GM21576 (cell line): ENCODE data around the gene MRPS22.

Source experiments
- ATAC-seq: cut with Tn5 transposase; IDR thresholded peaks from one replicate; pipeline ENCODE4 v1.9.1; 2021; ENCODE audit warnings: mild to moderate bottlenecking, moderate library complexity; ENCODE audit not compliant: unreplicated experiment

MRPS22 gene

DNA sequence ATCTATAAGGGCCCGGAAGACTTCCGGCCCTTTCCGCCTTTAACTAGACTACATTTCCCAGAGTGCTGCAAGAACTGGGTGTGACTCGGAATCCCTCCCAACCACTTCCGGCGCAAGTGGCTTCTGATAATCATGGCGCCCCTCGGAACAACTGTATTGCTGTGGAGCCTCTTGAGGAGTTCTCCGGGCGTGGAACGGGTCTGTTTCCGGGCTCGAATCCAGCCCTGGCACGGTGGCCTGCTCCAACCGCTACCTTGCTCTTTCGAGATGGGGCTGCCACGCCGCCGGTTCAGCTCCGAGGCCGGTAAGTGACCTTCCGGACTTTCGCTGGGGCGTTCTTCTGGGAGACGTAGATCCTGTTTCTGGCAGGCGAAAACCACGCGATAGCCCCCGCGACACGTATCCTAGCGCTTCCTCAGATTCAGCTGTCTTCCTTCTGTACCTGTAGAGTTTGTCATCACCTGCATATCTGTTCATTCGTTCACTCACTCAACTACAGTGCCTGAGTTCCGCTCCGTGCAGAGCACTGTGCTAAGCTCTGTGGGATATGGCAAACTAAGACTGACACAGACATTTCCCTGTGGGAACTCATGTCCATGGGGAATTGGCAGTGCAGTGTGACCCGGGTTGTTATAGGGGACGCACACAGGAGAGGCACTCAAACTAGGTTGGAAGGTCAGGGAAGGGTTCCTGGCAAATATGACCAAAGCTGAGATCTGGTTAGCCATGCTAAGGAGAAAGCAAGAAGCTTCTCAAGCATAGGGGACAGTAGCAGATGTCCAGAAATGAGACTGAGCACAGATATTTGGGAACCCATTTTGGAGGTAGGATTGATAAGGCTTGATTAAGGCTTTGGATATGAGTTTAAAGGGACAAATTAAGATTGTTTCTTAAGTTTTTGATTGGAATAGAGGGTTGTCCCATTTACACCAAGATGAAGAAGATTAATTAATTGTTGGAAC, at the start of gene MRPS22:
Gene MRPS22 (plus strand): TSS at position 126 of the 962 bp plus-strand sequence. CDS start 7 bp downstream, at position 133.
- peak; percentile 99 for ATAC-seq

DNA sequence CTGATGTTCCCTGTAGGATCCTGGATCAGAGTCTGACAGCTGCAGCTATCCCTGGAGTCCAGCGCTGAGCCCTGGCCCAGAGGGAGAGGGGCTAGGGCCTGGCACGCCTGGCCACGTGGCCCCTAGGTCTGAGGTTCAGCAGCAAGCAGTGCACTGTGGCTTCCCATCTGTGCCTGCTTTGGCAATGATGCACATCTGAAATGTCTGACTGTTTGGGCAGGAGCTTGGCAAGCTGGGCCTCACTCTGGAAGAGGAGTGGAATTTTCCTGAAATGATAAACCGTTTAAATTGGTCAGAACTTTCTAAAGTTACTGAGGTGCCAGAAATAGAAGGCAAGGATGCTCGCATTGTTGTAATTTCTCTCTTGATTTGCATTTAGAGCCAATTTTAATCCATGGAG, 48.8 kb upstream of the MRPS22 start:
- no peak for ATAC-seq

- no peak for ATAC-seq
Observed at GRCh38 chr3:139296141-139296718, 47.6 kb upstream of the MRPS22 start.

- no peak for ATAC-seq
Observed at GRCh38 chr3:139297588-139298311, 46.1 kb upstream of the MRPS22 start.

- no peak for ATAC-seq
Observed at GRCh38 chr3:139299261-139300132, 44.3 kb upstream of the MRPS22 start.

DNA sequence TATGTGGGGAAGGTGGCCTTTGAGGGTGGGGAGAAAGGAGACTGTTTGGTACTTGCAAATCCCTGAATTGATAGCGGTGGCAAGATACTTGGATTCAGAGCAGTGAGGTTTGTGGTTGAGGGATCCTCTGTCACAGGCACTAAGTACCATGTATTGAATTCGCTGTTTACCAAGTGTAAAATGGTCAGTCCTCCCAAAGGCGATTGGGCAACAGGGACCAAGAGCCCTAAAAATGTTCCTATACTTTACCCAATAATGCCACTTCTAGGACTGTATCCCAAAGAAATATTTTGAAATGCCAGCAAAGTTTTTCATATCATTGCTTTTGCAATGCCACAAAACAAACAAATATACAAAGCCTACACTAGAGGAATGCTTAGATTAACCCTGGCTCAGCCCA, 43.4 kb upstream of the MRPS22 start:
- no peak for ATAC-seq

DNA sequence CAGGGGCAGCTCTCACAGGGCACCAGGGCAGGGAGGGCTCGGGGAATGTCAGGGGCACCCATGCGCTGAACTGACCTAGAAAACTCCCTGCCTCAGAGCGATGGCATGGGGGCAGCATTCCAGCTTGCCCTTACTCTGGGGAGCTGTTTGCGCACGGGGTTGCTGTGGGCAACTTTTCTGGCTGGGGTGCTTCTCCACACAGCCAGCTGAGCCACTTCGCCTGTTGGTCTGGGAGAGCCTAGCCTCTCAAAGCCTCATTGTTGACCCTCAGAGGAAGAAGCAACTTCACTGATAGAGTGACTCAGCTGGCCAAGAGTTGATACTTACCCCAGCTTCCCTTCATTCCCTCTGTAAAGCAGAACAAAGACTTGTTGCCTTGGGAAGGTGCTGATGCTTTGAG, 42.6 kb upstream of the MRPS22 start:
- no peak for ATAC-seq

DNA sequence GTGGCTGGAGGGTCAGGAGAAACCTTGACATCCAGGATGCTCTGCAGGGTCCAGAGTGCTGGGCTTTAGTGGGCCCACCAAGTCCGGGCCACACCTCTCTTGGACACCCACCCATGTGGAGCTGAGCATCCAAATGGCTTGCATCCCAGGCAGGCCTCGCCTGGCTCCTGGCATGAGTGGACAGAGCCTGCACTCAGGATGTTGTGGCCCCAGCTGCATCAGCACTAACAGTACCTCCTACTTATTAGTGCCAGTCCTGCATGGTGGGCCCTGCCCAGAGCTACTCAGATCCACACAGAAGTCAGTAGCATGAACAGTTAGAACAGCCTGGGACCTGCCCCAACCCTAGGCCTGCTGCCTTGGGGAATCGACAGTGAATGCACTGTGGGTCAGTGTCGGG, 42.2 kb upstream of the MRPS22 start:
- ATAC-seq = no peak

DNA sequence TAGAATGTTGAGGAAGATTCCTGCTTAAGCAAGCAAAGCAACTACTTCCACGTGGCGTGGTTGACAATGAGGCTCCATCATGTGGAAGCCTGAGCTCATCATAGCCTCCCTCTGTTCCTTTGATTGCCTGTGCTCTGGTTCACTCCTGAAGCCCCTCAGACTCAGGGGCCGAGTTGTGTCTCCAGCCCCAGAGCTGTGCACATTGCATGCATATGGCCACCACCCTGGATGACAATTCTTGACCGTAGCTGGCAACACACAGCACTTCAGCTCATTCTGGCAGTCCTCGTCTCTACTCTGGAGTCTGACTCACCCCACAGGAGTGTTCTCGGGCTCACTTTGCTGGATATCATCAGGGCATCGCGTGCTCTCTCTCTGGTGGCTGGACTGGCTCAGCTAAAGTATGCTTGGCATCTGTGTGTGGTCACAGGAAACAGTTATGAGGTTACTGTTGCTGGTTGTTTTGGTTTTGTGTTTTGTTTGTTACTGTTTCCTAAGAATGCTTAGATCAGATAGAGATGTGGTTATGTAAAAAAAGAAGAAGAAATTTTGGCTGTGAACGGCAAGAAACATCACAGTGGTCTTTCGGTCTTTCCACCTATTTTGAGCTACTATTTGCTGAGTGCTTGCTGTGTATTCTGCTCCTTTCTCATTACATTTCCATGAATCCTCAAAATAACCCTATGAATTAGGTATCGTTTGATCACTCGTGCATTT, 41.6 kb upstream of the MRPS22 start:
- no peak for ATAC-seq

- ATAC-seq = no peak
Observed at GRCh38 chr3:139302801-139303113, 41.1 kb upstream of the MRPS22 start.

- no peak for ATAC-seq
Observed at GRCh38 chr3:139303216-139303615, 40.6 kb upstream of the MRPS22 start.

DNA sequence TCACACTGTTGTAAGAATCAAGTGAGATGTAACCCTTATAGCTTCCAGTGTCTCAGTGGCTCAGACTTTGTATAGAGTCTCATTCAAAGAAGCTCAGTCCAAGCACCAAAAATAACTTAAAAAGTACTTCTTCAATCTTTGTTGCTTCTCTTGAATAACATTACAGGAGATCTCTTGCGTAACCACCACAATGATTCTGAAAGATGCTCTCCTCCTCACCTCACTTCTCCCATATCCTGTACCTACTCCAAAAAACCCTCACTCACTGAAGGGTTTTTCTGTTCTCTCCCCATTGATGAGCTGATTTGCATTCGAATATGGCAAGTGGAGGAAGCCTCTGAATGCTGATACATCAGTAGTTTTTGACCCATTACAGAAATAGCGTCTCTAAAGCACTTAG, 39.4 kb upstream of the MRPS22 start:
- ATAC-seq = no peak

DNA sequence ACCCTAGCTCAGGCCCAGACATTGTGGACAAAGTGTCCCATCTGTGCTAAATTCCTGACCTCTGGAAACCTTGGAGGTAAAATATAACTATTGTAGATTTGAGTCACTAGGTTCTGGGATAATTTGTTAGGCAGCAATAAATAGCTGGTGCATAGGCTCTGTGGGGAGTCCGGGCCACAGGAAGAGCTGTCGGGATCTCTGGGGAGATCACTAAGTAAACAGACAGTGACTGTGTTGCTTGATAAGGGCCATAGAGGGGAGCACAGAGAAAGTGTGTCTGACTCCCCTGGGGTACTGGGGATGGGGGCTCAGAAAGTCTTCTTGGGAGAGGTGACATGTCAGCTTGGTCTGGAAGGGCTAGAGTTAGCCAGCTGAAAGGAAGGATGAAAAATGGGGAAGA, 37.7 kb upstream of the MRPS22 start:
- ATAC-seq = no peak

GRCh38 chr3:139307072-139307491, 36.7 kb upstream of the MRPS22 start:
- ATAC-seq = no peak

DNA sequence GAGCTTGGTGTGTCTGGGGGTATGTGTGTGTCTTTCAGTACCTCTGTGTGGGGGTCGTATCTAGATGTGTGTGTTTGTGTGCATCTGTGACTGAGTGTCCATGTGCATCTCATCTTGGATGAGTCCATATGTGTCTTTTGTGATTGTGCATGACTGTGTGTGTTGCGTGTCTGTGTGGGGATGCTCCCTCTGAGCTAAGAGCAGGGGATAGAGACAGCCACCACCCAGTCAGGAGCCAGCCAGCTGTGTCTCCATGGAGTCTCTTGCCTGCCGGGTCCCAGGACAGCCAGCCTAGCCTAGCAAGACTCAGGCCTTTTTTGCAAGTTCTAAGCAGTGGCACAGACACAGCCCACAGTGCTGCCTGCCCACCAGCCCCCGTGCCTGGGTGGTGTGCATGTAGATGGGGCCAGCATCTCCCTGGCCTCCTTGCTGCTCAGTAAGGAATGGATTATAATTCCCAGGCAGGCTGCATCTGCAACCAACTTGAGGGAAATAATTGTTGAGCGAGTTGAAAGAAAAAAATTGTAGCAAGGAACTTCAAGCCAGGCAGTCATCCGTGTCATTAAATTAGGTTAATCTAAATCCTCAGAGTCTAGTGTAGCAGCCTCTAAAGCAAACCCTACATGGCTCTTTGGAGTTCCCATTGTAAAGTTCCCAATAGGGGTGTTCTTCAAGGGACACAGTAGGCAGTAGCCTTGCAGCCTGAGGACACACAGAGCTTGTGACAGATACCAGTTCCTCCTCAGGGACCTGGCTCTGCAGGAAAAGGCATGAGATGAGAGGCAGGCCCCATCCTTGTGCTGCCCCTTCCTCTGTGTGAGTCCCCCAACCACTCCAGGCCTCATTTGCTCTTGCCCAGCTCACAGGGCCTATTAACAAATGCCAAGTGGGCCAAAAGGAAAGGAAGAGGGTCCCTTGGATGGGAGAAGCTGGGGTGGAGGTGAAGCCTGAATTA, 35.9 kb upstream of the MRPS22 start:
- no peak for ATAC-seq

DNA sequence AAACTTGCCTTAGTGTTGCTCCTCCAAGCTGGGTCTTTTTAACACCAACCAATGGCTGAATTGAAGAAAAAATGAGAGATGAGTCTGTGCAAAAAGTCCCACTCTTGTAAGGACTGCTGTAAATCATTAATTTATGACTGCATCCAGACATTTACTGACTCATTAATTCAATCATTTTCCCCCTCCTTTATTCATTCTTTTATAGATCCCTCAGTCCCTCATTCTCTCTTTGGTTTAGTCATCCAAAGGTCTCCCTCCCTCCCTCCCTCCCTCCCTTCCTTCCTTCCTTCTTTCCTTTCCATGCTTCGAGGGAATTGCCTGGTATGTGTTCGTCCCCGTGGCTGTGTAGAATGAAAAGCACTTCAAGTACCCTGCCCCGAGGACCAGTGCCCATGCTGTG, 35.3 kb upstream of the MRPS22 start:
- no peak for ATAC-seq

- no peak for ATAC-seq
Observed at GRCh38 chr3:139309061-139309591, 34.7 kb upstream of the MRPS22 start.

GRCh38 chr3:139309880-139310279, 33.9 kb upstream of the MRPS22 start:
- no peak for ATAC-seq

DNA sequence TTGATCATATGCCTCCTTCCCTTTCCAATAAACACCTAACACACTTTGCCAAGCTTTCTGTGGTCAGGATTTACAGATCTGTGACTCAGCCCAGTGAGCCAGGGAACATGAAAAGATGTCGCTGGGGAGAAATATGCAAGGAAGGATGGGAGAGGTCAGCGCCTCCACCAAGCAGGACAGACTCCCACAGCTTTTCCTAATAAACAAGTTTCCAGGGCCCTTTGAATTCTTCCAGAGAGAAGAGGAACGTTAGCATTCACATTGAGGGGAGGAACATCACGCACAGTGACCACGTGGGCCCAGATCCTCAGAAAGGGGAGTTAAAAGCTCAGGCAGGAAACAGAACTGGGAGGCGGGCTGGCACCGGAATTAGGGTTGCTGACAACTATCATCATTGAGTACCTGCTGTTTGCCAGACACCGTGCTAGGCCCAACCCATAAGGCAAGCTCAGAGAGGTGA, 33.3 kb upstream of the MRPS22 start:
- no peak for ATAC-seq
